Measurements from ENCODE around the gene DCLRE1B. TPM values are rescaled to one million over a fixed set of nuclear protein-coding genes. Genes with fewer than 3 reads are reported as not detected.

The DCLRE1B gene
- total and polyA plus RNA-seq, 2 experiments from 2014 or later, result 5.5 to 5.6 TPM

- Histone ChIP-seq H3K27me3 (no peaks in the 10 kb centered on the region), H3K4me1 (ENCODE audit: low read depth) (no peaks in the 10 kb centered on the region), H3K36me3 (no peaks in the 10 kb centered on the region), H3K27ac (no peak overlapping the region), H3K4me3 (no peak overlapping the region), H3K9me3 (ENCODE audit: low read depth) (no peaks in the 10 kb centered on the region)
- TF ChIP-seq CTCF (IDR thresholded peaks at IDR 0.05; ENCODE audit: low read depth, low read length), result no peak
- DNase-seq (ENCODE audit: low read depth in 1 of 2, low spot score in 1 of 2), result no peak
These were observed 34.3 kb upstream of the DCLRE1B start for GRCh38 chr1:113870778-113871177.

- Histone ChIP-seq H3K4me1 (ENCODE audit: low read depth) (no peaks in the 10 kb centered on the region), H3K27me3 (no peaks in the 10 kb centered on the region), H3K27ac (no peak within 1 kb of the TSS), H3K36me3 (no peaks in the 10 kb centered on the region), H3K4me3 (no peak within 1 kb of the TSS), H3K9me3 (ENCODE audit: low read depth) (no peaks in the 10 kb centered on the region)
- TF ChIP-seq CTCF (IDR thresholded peaks at IDR 0.05; ENCODE audit: low read depth, low read length), result no peak
- peak in 1 of 2 donors; percentile 76 for DNase-seq (ENCODE audit: low read depth in 1 of 2, low spot score in 1 of 2)
These were observed 33.5 kb upstream of the DCLRE1B start, which contains the start of gene PTPN22 for GRCh38 chr1:113871597-113872113. Gene PTPN22, minus strand, starts transcription at chr1:113871712.

GRCh38 chr1:113872219-113872935 is 32.7 kb upstream of the DCLRE1B start:
- TF ChIP-seq CTCF (IDR thresholded peaks at IDR 0.05; ENCODE audit: low read depth, low read length), result no peak
- no peak overlapping the region for H3K4me3 ChIP-seq
- no peaks in the 10 kb centered on the region for H3K4me1 ChIP-seq (ENCODE audit: low read depth)
- DNase-seq (ENCODE audit: low read depth in 1 of 2, low spot score in 1 of 2), result peak in 1 of 2 donors; percentile 55
- no peaks in the 10 kb centered on the region for H3K9me3 ChIP-seq (ENCODE audit: low read depth)
- H3K36me3 ChIP-seq, result no peaks in the 10 kb centered on the region
- no peaks in the 10 kb centered on the region for H3K27me3 ChIP-seq
- no peak overlapping the region for H3K27ac ChIP-seq

- Histone ChIP-seq H3K27me3 (no peaks in the 10 kb centered on the region), H3K36me3 (no peaks in the 10 kb centered on the region), H3K4me1 (ENCODE audit: low read depth) (peaks cover 5% of the 10 kb centered on the region), H3K4me3 (no peak overlapping the region), H3K9me3 (ENCODE audit: low read depth) (no peaks in the 10 kb centered on the region), H3K27ac (no peak overlapping the region)
- peak in 1 of 2 donors; percentile 64 for DNase-seq (ENCODE audit: low read depth in 1 of 2, low spot score in 1 of 2)
- peak; percentile 30 for TF ChIP-seq CTCF (IDR thresholded peaks at IDR 0.05; ENCODE audit: low read depth, low read length)
These were observed 30.9 kb upstream of the DCLRE1B start for GRCh38 chr1:113874012-113874879.

GRCh38 chr1:113875714-113876113 is 29.4 kb upstream of the DCLRE1B start:
- Histone ChIP-seq H3K4me3 (no peak overlapping the region), H3K4me1 (ENCODE audit: low read depth) (peaks cover 5% of the 10 kb centered on the region), H3K36me3 (no peaks in the 10 kb centered on the region), H3K9me3 (ENCODE audit: low read depth) (no peaks in the 10 kb centered on the region), H3K27ac (no peak overlapping the region), H3K27me3 (no peaks in the 10 kb centered on the region)
- no peak for DNase-seq (ENCODE audit: low read depth in 1 of 2, low spot score in 1 of 2)
- TF ChIP-seq CTCF (IDR thresholded peaks at IDR 0.05; ENCODE audit: low read depth, low read length), result no peak
